PC-3 (cell line): Measurements from ENCODE around the gene PCDH1. TPM values are rescaled to one million over a fixed set of nuclear protein-coding genes. Genes with fewer than 3 reads are reported as not detected.

Experiments
- ATAC-seq: fragments of 200-7000 bp; cut with Tn5 transposase; 2 replicates; pipeline ENCODE4 v1.9.1; 2020; ENCODE audit warnings: mild to moderate bottlenecking, moderate library complexity
- BruUV-seq: library from RNA; stranded (reverse); fragments of 400-500 nt; replicated peaks from 2 replicates; lab custom pipeline; 2021; lab: Mats Ljungman, UMichigan
- CTCF ChIA-PET: fragments of 300-600 bp; sonication (Branson Sonifier 250); formaldehyde crosslinking; loops from one replicate; lab custom pipeline; 2022; ENCODE audit warnings: antibody characterized with exemption; lab: Charles Lee
- POLR2A ChIA-PET: fragments of 300-600 bp; sonication (Branson Sonifier 250); formaldehyde crosslinking; loops from one replicate; lab custom pipeline; 2022; ENCODE audit warnings: antibody characterized with exemption; ENCODE audit not compliant: unreplicated experiment; lab: Charles Lee
- DNase-seq: peaks from one replicate; pipeline ENCODE4 v3.0.0-alpha.2; 2015
- H2AFZ ChIP-seq: fragments of 300-600 bp; sonication (generic); 2 replicates; pipeline ENCODE4 v1.6.0; 2016; ENCODE audit warnings: antibody characterized with exemption, low read length
- H3F3A ChIP-seq: fragments of 300-600 bp; sonication (generic); one replicate; pipeline ENCODE4 v1.6.0; 2017; ENCODE audit warnings: antibody characterized with exemption, low read length, control low read depth, mild to moderate bottlenecking; ENCODE audit not compliant: unreplicated experiment
- H3K27ac ChIP-seq: fragments of 300-600 bp; sonication (generic); 2 replicates; pipeline ENCODE4 v1.5.1; 2016; ENCODE audit warnings: mild to moderate bottlenecking, low read length
- H3K27me3 ChIP-seq: fragments of 300-600 bp; sonication (generic); 2 replicates; pipeline ENCODE4 v1.6.1; 2016; ENCODE audit warnings: low read length, mixed read lengths
- H3K36me3 ChIP-seq: fragments of 300-600 bp; sonication (generic); 2 replicates; pipeline ENCODE4 v1.6.1; 2016; ENCODE audit warnings: low read depth, mixed run types, low read length, mixed read lengths
- H3K4me1 ChIP-seq: fragments of 300-600 bp; sonication (generic); 2 replicates; pipeline ENCODE4 v1.5.1; 2016; ENCODE audit warnings: low read length; ENCODE audit not compliant: insufficient read depth
- H3K4me2 ChIP-seq: fragments of 300-600 bp; sonication (generic); 2 replicates; pipeline ENCODE4 v1.6.0; 2016; ENCODE audit warnings: low read length
- H3K4me3 ChIP-seq: fragments of 300-600 bp; sonication (generic); 2 replicates; pipeline ENCODE4 v1.5.1; 2016; ENCODE audit warnings: mild to moderate bottlenecking, low read length, mixed read lengths
- H3K79me2 ChIP-seq: fragments of 300-600 bp; sonication (generic); 2 replicates; pipeline ENCODE4 v1.6.1; 2017; ENCODE audit warnings: low read length, mixed read lengths
- H3K9ac ChIP-seq: fragments of 300-600 bp; sonication (generic); 2 replicates; pipeline ENCODE4 v1.6.0; 2016; ENCODE audit warnings: mild to moderate bottlenecking, low read length
- H3K9me2 ChIP-seq: fragments of 300-600 bp; sonication (generic); replicated peaks from 2 replicates; pipeline ENCODE4 v1.6.1; 2016; ENCODE audit warnings: mixed run types, low read length, mixed read lengths
- H3K9me3 ChIP-seq: fragments of 300-600 bp; sonication (generic); 2 replicates; pipeline ENCODE4 v1.6.1; 2016; ENCODE audit warnings: low read length, mixed read lengths
- H4K20me1 ChIP-seq: fragments of 300-600 bp; sonication (generic); 2 replicates; pipeline ENCODE4 v1.6.1; 2016; ENCODE audit warnings: low read length, mixed read lengths
- CTCF ChIP-seq: fragments of 300-600 bp; sonication (generic); conservative IDR thresholded peaks from 2 replicates; pipeline ENCODE4 v1.5.1; 2017; ENCODE audit warnings: antibody characterized with exemption, low read depth, mild to moderate bottlenecking, low read length
- EZH2 ChIP-seq: fragments of 300-600 bp; sonication (generic); IDR thresholded peaks from one replicate; pipeline ENCODE4 v1.6.1; 2017; ENCODE audit warnings: antibody characterized with exemption, mild to moderate bottlenecking, low read length; ENCODE audit not compliant: unreplicated experiment
- EZH2phosphoT487 ChIP-seq: fragments of 300-600 bp; sonication (generic); IDR thresholded peaks from 2 replicates; pipeline ENCODE4 v1.6.1; 2018; ENCODE audit warnings: mild to moderate bottlenecking, antibody characterized with exemption, low read length, borderline replicate concordance
- intact Hi-C: fragments of 100-400 bp; cut with micrococcal nuclease; formaldehyde crosslinking; loops from 2 replicates; pipeline ENCODE4 v1.9.0; 2023
- total RNA-seq: library from RNA; depleted of rRNA; stranded (reverse); fragments of >200 nt; gene quantifications from 2 replicates; pipeline ENCODE4 v1.2.3, GENCODE V29; 2014

Gene PCDH1
- total RNA-seq, 1 experiment from 2014 or later = 55.8 TPM

GRCh38 chr5:141875022-141875740 is 3.0 kb downstream of the PCDH1 start:
- TF ChIP-seq EZH2phosphoT487 (no peak), EZH2 (no peak), CTCF (no peak)
- Histone ChIP-seq H3K36me3 (no peaks in the 10 kb centered on the region), H3K9ac (peak overlapping the region; percentile 76), H3K27me3 (no peaks in the 10 kb centered on the region), H3K79me2 (peaks cover 72% of the 10 kb centered on the region), H2AFZ (peak overlapping the region; percentile 44; the same call in 1 of the 2 replicates), H4K20me1 (no peaks in the 10 kb centered on the region), H3K4me3 (peak overlapping the region; percentile 81), H3K4me2 (peak overlapping the region; percentile 94), H3K27ac (no peak overlapping the region), H3K4me1 (peaks cover 25% of the 10 kb centered on the region), H3K9me2 (no peaks in the 10 kb centered on the region), H3K9me3 (no peaks in the 10 kb centered on the region), H3F3A (no peaks in the 10 kb centered on the region)
- ChIA-PET CTCF (no interaction called here), POLR2A (no interaction called here)
- intact Hi-C loops = loop anchor here (10.0 kb wide), 1 partner anchor 60 kb away; no protein-coding TSS in a partner anchor
- DNase-seq (no peak), ATAC-seq (no peak)
- BruUV-seq = no TSS peak

GRCh38 chr5:141874262-141874964 is 3.8 kb downstream of the PCDH1 start:
- no peaks in the 10 kb centered on the region for H3K9me3 ChIP-seq
- intact Hi-C loops = loop anchor here (10.0 kb wide), 1 partner anchor 60 kb away; no protein-coding TSS in a partner anchor
- ChIA-PET CTCF (no interaction called here), POLR2A (no interaction called here)
- peaks cover 79% of the 10 kb centered on the region for H3K79me2 ChIP-seq
- TF ChIP-seq CTCF (no peak), EZH2phosphoT487 (no peak), EZH2 (no peak)
- no peaks in the 10 kb centered on the region for H3K9me2 ChIP-seq
- DNase-seq (no peak), ATAC-seq (no peak)
- no peaks in the 10 kb centered on the region for H3F3A ChIP-seq
- H3K4me1 ChIP-seq = peaks cover 28% of the 10 kb centered on the region
- H3K36me3 ChIP-seq = no peaks in the 10 kb centered on the region
- peak overlapping the region; percentile 94; the same call in 1 of the 2 replicates for H3K4me2 ChIP-seq
- H3K4me3 ChIP-seq = no peak overlapping the region
- no TSS peak for BruUV-seq
- no peak overlapping the region for H3K9ac ChIP-seq
- no peak overlapping the region for H2AFZ ChIP-seq
- H4K20me1 ChIP-seq = no peaks in the 10 kb centered on the region
- no peaks in the 10 kb centered on the region for H3K27me3 ChIP-seq
- H3K27ac ChIP-seq = no peak overlapping the region

GRCh38 chr5:141873933-141874261 is 4.3 kb downstream of the PCDH1 start:
- CTCF ChIA-PET = no interaction called here
- Histone ChIP-seq H3K79me2 (peaks cover 83% of the 10 kb centered on the region), H3K27ac (no peak overlapping the region), H3K9me2 (no peaks in the 10 kb centered on the region), H3K4me3 (no peak overlapping the region), H3K9ac (no peak overlapping the region), H3F3A (no peaks in the 10 kb centered on the region), H3K4me2 (no peak overlapping the region), H3K36me3 (no peaks in the 10 kb centered on the region), H2AFZ (no peak overlapping the region), H3K4me1 (peaks cover 28% of the 10 kb centered on the region), H3K9me3 (no peaks in the 10 kb centered on the region), H3K27me3 (no peaks in the 10 kb centered on the region), H4K20me1 (no peaks in the 10 kb centered on the region)
- BruUV-seq = no TSS peak
- POLR2A ChIA-PET = no interaction called here
- TF ChIP-seq EZH2 = no peak
- TF ChIP-seq EZH2phosphoT487 = no peak
- no peak for TF ChIP-seq CTCF
- DNase-seq (no peak), ATAC-seq (no peak)
- intact Hi-C loops = loop anchor here (10.0 kb wide), 1 partner anchor 59 kb away; no protein-coding TSS in a partner anchor
